22Rv1 (cell line): ENCODE measurements around the gene METAP1.

ENCODE experiments used
- CTCF ChIP-seq: fragments of 450-650 bp; IDR thresholded peaks from 2 replicates; pipeline ENCODE4 v1.5.1; 2017; ENCODE audit warnings: mild to moderate bottlenecking
- ZFX ChIP-seq: fragments of 450-650 bp; IDR thresholded peaks from 2 replicates; pipeline ENCODE4 v1.6.1; 2017; ENCODE audit warnings: antibody characterized with exemption, borderline replicate concordance

GRCh38 chr4:98955229-98955628 is 40.3 kb upstream of the METAP1 start:
- TF ChIP-seq CTCF (no peak), ZFX (no peak)
